ENCODE results near the gene ATPAF1.
"Not testable (repeated sequence)": the region's sequence is repeated elsewhere in the genome, so short reads cannot be mapped to it uniquely, and the experiment has no call there.

The ATPAF1 gene

GRCh38 chr1:46667782-46668760 is at the start of gene ATPAF1:
Gene ATPAF1, minus strand, starts transcription at chr1:46668364. Its CDS starts 42 bp downstream, at chr1:46668322.
- no peak for DNase-seq (ENCODE audit: low read depth)

- no peak for DNase-seq (ENCODE audit: low read depth)
Observed at GRCh38 chr1:46717654-46718053, 49.5 kb upstream of the ATPAF1 start.

- no peak for DNase-seq (ENCODE audit: low read depth)
Observed at GRCh38 chr1:46714976-46715375, 46.8 kb upstream of the ATPAF1 start.

GRCh38 chr1:46708121-46708520 is 40.0 kb upstream of the ATPAF1 start:
- no peak for DNase-seq (ENCODE audit: low read depth)

GRCh38 chr1:46705408-46705807 is 37.2 kb upstream of the ATPAF1 start:
- no peak for DNase-seq (ENCODE audit: low read depth)

- DNase-seq (ENCODE audit: low read depth) = no peak
Observed at GRCh38 chr1:46703927-46704641, 35.9 kb upstream of the ATPAF1 start.

- DNase-seq (ENCODE audit: low read depth) = no peak
Observed at GRCh38 chr1:46699666-46700065, 31.5 kb upstream of the ATPAF1 start.

GRCh38 chr1:46697053-46697452 is 28.9 kb upstream of the ATPAF1 start:
- no peak for DNase-seq (ENCODE audit: low read depth)

GRCh38 chr1:46694676-46695075 is 26.5 kb upstream of the ATPAF1 start:
- DNase-seq (ENCODE audit: low read depth) = not testable (repeated sequence)

GRCh38 chr1:46692811-46693770 is 24.9 kb upstream of the ATPAF1 start:
- DNase-seq (ENCODE audit: low read depth) = no peak

- no peak for DNase-seq (ENCODE audit: low read depth)
Observed at GRCh38 chr1:46691997-46692790, 24.0 kb upstream of the ATPAF1 start.

GRCh38 chr1:46690931-46691421 is 22.8 kb upstream of the ATPAF1 start:
- DNase-seq (ENCODE audit: low read depth) = no peak

- no peak for DNase-seq (ENCODE audit: low read depth)
Observed at GRCh38 chr1:46689897-46690296, 21.7 kb upstream of the ATPAF1 start.

GRCh38 chr1:46689356-46689755 is 21.2 kb upstream of the ATPAF1 start:
- no peak for DNase-seq (ENCODE audit: low read depth)

- DNase-seq (ENCODE audit: low read depth) = no peak
Observed at GRCh38 chr1:46687921-46688509, 19.9 kb upstream of the ATPAF1 start.

- DNase-seq (ENCODE audit: low read depth) = no peak
Observed at GRCh38 chr1:46687093-46687659, 19.0 kb upstream of the ATPAF1 start.

GRCh38 chr1:46686255-46686654 is 18.1 kb upstream of the ATPAF1 start:
- no peak for DNase-seq (ENCODE audit: low read depth)

GRCh38 chr1:46684670-46685069 is 16.5 kb upstream of the ATPAF1 start:
- no peak for DNase-seq (ENCODE audit: low read depth)

- DNase-seq (ENCODE audit: low read depth) = no peak
Observed at GRCh38 chr1:46682064-46682463, 13.9 kb upstream of the ATPAF1 start.
